Stimulated activated CD4-positive, alpha-beta T cell treated with anti-CD3 and anti-CD28 coated beads, Interleukin-2, amount 100 ng/mL, for 24 hours (primary cell): ENCODE results near the gene ANGPTL1.

Experiments used
- DNase-seq, 2 donors: peaks; one replicate each; pipeline ENCODE4 v3.0.0-alpha.2; 2020

ANGPTL1 gene

GRCh38 chr1:178870944-178871343 is at the start of gene ANGPTL1:
ANGPTL1 (minus strand) TSS chr1:178871077; CDS start chr1:178865776, 5,301 bp downstream.
- DNase-seq, result no peak

GRCh38 chr1:178919581-178919980 is 48.7 kb upstream of the ANGPTL1 start:
- no peak for DNase-seq

DNA sequence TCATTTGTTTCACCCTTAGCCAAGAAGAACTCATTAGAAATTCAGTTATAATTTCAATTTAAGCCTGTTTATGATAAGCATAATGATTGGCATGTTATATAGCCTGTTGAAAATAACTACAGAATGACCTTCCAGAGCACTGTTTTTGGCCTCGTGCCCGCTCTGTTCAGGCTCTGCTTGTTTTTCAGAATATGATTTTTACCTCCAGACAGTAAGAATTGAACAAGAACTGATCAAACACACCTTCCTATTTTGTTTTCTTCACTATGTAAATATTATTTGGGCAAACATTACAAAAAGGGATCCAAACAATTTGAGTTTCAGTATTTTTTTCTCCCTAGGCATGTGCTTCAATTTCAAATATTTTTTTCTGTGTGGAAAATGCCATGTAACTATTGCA is 48.1 kb upstream of the ANGPTL1 start:
- no peak for DNase-seq

DNA sequence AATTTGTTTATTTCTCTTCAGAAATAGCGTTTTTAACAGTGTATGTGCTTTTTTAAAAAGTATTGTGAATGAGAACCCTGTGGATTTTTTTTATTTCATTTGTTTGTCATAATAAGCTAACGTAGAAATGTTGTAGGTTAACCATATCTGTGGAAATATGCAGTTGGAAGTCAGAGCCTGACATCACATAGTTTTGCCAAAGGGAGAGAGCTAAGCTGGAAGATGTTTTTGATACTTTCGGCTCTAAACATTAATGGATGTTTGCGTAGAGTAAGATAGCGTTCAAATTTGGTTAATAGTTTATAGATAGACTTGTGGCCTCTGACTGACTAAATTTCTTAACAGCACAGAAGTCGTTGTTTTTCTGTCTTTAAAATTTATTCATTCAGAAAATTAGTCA is 47.4 kb upstream of the ANGPTL1 start:
- no peak for DNase-seq

DNA sequence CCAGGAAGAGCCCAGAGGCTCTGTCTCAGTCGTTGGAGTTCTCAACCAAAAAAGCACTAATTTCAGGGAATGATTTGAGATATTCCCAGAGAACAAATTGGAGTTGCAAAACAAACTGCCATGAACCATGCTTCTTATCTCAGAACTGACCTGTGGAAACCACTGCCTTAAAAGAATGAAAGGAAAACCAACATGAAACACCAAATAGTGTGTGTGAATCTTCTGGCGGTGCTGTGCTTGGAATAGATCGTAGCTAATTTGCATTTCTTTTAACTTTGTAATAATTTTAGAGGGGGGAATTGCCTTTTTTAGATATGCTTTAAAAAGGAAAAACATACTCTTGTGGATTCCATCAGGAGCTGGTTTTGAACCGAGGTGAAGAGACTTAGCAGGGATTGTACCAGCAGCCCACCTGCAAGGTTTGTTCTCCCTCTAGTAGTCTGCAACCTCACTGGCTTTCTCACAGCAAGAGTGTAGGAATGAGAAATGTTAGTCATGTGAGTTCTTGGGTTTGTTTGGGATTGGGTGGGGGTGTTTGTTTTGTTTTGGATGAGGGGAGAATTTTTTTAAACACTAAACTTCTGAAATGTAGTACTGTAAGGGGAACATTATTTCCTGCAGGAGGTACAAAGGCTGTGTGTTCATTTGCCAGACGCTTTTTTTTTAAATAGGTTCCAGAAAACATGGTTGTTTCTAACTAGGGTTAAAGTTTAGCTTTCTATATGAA is 45.7 kb upstream of the ANGPTL1 start:
- DNase-seq, result no peak

DNA sequence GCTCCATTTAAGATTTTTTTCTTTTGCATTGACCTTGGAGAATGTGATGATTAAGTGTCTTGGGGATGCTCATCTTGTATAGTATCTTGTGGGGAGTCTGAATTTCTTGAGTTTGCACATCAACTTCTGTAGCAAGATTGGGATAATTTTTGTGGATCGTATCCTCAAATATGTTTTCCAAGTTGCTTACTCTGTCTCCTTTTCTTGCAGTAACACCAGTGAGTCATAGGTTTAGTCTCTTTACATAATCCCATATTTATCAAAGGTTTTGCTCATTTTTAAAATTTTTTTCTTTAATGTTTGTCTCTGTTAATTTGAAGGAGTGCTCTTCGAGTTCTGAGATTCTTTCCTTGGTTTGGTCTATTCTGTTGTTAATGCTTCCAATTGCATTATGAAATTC is 41.7 kb upstream of the ANGPTL1 start:
- DNase-seq, result no peak

DNA sequence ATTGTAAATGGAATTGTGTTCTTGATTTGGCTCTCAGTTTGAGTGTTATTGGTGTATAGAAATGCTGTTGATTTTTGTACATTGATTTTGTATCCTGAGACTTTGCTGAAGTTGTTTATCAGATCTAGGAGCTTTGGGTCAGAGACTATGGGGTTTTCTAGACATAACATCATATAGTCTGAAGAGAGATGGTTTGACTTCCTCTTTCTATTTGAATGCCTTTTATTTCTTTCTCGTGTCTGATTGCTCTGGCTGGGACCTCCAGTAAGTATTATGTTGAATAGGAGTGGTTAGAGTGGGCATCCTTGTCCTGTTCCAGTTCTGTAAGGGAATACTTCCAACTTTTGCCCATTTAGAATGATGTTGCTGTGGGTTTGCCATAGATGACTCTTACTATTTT is 39.1 kb upstream of the ANGPTL1 start:
- no peak for DNase-seq

DNA sequence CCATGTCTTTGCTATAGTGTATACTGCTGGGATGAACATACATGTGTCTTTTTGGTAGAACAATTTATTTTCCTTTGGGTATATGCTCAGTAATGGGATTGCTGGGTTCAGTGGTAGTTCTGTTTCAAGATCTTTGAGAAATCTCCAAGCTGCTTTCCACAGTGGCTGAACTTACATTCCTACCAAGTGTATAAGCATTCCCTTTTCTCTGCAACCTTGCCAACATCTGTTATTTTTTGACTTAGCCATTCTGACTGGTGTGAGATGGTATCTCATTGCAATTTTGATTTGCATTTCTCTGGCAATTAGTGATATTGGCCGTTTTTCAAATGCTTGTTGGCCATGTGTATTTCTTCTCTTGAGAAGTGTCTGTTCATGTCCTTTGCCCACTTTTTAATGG is 37.5 kb upstream of the ANGPTL1 start:
- DNase-seq, result no peak

DNA sequence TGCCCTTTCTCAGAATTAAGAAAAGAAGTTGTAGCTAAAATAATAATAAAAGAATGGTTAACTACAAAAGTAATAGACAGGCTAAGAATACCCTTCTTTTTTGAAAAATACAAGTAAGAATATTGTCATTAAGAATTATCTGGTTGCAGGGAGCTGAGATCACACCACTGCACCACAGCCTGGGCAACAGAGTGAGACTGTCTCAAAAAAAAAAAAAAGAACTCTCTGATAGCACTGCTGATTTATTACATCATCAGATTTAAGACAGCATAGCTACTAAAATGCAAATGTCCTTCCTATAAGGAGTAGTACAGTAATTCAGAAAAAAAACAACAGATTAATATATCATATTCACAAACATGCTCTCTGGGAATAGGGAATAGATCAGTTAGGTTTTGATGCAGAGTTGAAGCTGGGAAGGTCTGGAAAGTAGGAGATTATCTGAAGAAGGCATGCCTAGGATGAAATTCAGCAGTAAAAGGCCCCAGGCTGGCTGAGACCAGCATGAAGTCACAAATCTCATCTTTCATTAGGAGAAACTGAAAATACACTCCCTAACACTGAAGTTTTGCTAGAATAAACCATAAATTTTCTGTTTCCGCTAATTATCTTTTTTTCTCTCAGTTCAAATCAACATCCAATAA is 30.7 kb upstream of the ANGPTL1 start:
- DNase-seq, result no peak

DNA sequence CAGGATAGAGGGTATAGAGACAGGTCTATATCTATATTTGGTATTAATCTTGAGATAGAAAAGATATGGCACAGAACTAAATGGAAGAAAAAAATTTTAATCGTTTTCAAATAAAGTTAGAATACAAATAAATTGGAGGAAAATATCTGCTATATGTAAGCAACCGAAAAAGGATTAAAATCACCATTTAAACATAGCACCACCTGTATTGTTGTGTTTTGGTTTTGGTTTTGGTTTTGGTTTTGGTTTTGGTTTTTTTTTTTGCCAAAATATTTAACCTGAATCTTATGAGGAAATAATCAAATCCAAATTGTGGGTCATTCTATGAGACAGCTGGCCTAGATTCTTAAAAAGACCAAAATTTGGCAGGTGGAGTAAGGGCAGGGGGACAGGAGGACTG is 28.5 kb upstream of the ANGPTL1 start:
- DNase-seq, result no peak

GRCh38 chr1:178898401-178898800 is 27.5 kb upstream of the ANGPTL1 start:
- DNase-seq, result no peak

DNA sequence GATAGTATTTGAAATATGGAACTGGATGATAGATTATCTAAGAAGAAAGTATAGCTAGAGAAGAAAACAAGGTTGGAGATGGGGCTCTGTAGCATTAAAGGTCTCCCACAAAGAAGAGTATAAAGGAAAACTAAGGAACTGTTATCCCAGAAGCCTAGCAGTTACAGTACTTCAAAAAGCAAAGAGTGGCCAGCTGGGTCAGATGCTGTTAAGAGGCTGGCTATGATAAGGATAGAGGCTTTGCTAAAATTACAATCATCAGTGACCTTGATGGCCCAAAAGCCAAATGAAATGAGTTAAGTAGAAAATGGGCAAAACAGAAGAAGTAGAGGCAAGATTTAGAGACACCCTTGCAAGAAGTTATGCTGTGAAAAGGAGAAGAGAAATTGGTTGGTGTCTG is 25.1 kb upstream of the ANGPTL1 start:
- DNase-seq, result no peak

- no peak for DNase-seq
These were observed 15.7 kb upstream of the ANGPTL1 start for GRCh38 chr1:178886551-178886950.

GRCh38 chr1:178885869-178886268 is 15.0 kb upstream of the ANGPTL1 start:
- no peak for DNase-seq

GRCh38 chr1:178881950-178882349 is 11.1 kb upstream of the ANGPTL1 start:
- DNase-seq, result no peak

DNA sequence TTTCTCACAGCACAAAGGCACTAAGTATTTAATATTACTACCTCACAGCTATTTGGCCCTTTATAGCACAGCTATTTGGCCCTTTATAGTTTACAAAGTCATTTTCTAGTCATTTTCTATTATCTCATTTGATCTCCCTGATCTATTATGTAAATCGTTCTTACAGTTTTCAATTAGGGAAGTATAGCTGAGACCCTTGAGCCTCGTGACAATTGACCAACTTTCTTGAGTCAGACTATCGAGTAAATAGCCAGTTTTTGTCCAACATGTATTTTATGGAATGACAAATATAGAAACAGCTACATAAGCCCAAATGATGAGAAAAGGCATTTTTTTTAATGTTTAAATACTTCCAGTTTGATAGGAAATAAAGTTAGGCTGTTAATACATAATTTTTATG is 7.0 kb upstream of the ANGPTL1 start:
- DNase-seq, result no peak

DNA sequence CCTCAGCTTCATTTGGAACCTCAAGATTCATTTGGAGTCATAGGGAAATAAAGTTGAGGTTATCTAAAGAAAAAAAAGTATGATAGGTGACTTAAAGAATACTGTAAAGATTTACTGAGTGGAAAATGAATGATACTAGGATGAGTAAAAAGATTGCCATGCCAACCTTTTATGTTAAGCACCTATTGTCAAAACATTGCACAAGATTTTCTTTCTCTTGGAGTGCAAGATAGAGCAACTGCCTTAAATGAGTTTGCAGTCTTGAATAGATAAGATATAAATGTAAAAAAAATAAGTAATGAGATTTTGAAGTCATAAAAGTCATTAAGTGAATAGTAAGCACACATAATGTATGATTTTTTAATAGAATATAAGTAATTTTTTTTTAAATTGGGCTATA is 5.1 kb upstream of the ANGPTL1 start:
- no peak for DNase-seq

GRCh38 chr1:178874966-178875365 is 4.1 kb upstream of the ANGPTL1 start:
- DNase-seq, result no peak

DNA sequence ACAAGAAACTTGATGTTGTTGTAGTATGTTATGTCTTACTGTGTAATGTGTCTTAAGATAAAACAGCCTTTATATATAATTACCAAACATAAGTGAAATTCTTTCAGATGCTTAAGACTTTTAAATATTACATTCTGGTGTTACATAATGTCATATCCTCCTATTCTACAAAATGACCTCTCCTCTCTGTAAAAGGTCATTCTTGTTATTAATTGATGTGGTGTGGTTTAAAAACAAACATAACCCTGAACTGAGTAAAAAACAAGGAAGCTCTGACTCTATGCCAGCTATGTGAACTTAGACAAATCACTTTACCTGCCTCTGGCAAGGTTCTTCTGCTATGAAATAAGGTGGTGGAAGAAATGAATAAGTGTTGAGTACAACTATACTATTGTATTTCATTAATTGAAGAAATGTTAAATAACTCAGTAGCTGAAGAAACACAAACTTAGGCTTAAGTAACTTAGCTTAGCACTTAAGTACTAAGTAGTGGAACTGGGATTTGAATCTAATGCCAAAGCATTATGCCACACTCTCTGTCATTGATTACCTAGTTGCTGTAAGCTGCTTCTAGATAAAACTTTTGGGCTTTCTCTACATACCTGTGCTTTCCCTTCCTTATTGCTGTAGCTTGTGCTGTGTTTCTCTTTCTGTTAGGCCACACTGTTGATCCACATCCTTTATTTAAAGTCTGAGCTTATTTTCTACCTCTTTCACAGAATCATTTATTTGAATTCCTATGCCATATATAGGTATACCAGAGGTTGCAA is 859 bp upstream of the ANGPTL1 start:
- no peak for DNase-seq

DNA sequence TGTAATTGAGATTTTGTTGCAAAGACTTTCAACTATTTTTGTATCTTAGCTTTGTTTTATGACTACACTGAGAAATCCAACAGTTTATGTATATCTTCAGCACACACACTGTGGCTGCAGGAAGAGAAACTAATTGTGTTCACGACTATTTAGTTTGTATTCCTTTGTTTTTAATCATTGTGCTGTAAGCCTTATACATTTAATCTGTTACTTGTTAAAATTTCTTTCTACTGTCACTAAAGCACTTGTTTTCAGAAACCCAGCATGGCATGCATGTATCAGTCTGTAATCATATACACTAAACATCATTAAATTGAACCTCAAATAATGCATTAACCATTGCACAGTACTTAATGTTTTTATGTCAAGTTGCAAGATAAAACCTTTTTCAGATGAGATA is 656 bp downstream of the ANGPTL1 start:
- no peak for DNase-seq

DNA sequence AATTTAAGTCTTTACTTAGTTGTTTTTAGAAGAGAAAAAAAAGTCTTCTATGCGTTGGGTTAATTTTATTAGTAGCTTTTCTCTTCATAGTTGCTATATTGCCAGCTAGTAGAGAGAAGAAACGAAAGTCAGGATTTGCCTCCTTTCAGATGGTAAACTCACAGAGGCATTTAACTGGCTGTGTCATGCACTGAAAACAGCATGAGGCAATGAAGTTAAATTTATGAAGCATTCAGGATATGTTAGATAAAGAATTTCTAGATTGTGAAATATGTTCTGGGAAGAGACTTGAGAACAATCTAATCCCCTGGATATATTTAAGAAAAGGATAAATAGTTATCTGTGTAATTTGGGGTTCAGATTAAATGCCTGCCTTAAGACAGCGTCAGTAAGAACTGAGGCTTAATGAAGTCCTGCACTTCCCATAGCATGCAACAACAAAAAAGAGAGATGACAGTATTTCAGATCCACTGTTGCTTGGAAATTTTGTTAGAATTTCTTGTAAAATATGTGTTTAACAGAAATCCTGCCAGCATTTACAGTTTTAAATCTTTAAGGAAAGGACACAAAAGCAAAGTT is 1.7 kb downstream of the ANGPTL1 start:
- no peak for DNase-seq

DNA sequence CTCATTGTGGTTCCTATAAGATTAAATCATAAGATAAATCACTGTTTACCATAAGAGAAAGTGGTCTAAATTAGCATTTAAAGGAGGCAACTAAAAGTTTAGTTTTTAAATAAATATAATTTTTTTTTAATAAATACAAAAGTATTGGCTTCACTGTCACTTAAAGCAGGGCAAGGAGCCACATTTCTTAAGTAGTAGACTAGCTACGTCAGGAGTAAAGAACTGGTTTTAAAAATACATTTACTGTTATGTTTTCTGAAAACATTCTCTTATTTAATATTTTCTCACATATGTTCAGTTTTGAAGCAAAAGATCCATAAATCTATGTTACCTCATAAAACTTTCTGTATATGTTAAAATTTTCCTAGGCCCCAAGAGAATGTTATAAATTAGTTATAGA is 2.2 kb downstream of the ANGPTL1 start:
- no peak for DNase-seq

GRCh38 chr1:178867670-178868069 is 3.2 kb downstream of the ANGPTL1 start:
- no peak for DNase-seq

- no peak for DNase-seq
These were observed 6.6 kb downstream of the ANGPTL1 start for GRCh38 chr1:178864326-178864725.
